SK-N-SH treated with all-trans-retinoic acid at 6 μM for 48 hours (cell line): Measurements from ENCODE around the gene ODAD3.

Experiments used
- ATAC-seq: fragments of 200-7000 bp; cut with Tn5 transposase; 3 replicates; pipeline ENCODE4 v1.9.1; 2020; ENCODE audit warnings: mild to moderate bottlenecking, moderate library complexity
- ARNTL ChIP-seq: fragments of 450-650 bp; formaldehyde crosslinking; IDR thresholded peaks from 2 replicates; pipeline ENCODE4 v1.5.0; 2020; ENCODE audit warnings: low read depth, mild to moderate bottlenecking, moderate library complexity, borderline replicate concordance
- BACH2 ChIP-seq: fragments of 250-450 bp; sonication (Bioruptor Pico); IDR thresholded peaks from 2 replicates; pipeline ENCODE4 v1.9.0; 2021; ENCODE audit warnings: mild to moderate bottlenecking, borderline replicate concordance
- ESRRG ChIP-seq: fragments of 250-450 bp; sonication (Bioruptor Pico); IDR thresholded peaks from 2 replicates; pipeline ENCODE4 v1.6.1; 2021; ENCODE audit warnings: mild to moderate bottlenecking
- GLIS3 ChIP-seq: fragments of 250-450 bp; sonication (Bioruptor Pico); IDR thresholded peaks from 2 replicates; pipeline ENCODE4 v1.5.0; 2020; ENCODE audit warnings: mild to moderate bottlenecking, moderate library complexity
- ISL1 ChIP-seq: fragments of 250-450 bp; sonication (Bioruptor Pico); IDR thresholded peaks from 2 replicates; pipeline ENCODE4 v2.1.2; 2022; ENCODE audit warnings: mild to moderate bottlenecking, moderate library complexity
- OSR1 ChIP-seq: fragments of 250-450 bp; sonication (Bioruptor Pico); IDR thresholded peaks from 2 replicates; pipeline ENCODE4 v1.8.0; 2022; ENCODE audit warnings: moderate library complexity, mild to moderate bottlenecking, inconsistent platforms
- PATZ1 ChIP-seq: fragments of 250-450 bp; sonication (Bioruptor Pico); IDR thresholded peaks from 2 replicates; pipeline ENCODE4 v1.8.0; 2020; ENCODE audit warnings: mild to moderate bottlenecking, moderate library complexity, borderline replicate concordance
- PPARA ChIP-seq: fragments of 250-450 bp; sonication (Bioruptor Pico); IDR thresholded peaks from 2 replicates; pipeline ENCODE4 v1.5.0; 2020; ENCODE audit warnings: mild to moderate bottlenecking, borderline replicate concordance
- RARB ChIP-seq: fragments of 250-450 bp; sonication (Bioruptor Pico); IDR thresholded peaks from 2 replicates; pipeline ENCODE4 v1.8.0; 2021; ENCODE audit warnings: mild to moderate bottlenecking, moderate library complexity
- SNAI2 ChIP-seq: fragments of 250-450 bp; sonication (Bioruptor Pico); IDR thresholded peaks from 2 replicates; pipeline ENCODE4 v1.5.0; 2020; ENCODE audit warnings: mild to moderate bottlenecking, moderate library complexity
- TCF4 ChIP-seq: fragments of 250-450 bp; sonication (Bioruptor Pico); IDR thresholded peaks from 2 replicates; pipeline ENCODE4 v1.8.0; 2021; ENCODE audit warnings: mild to moderate bottlenecking, moderate library complexity, borderline replicate concordance
- TOX ChIP-seq: fragments of 250-450 bp; sonication (Bioruptor Pico); IDR thresholded peaks from 2 replicates; pipeline ENCODE4 v1.8.0; 2021; ENCODE audit warnings: mild to moderate bottlenecking, moderate library complexity, borderline replicate concordance
- TSHZ2 ChIP-seq: fragments of 250-450 bp; sonication (Bioruptor Pico); IDR thresholded peaks from 2 replicates; pipeline ENCODE4 v1.5.0; 2020; ENCODE audit warnings: mild to moderate bottlenecking, moderate library complexity
- ZC3H10 ChIP-seq: fragments of 250-450 bp; sonication (Bioruptor Pico); IDR thresholded peaks from 2 replicates; pipeline ENCODE4 v1.5.1; 2021; ENCODE audit warnings: mild to moderate bottlenecking, moderate library complexity
- ZFP3 ChIP-seq: fragments of 250-450 bp; sonication (Bioruptor Pico); IDR thresholded peaks from 2 replicates; pipeline ENCODE4 v1.5.0; 2020; ENCODE audit warnings: mild to moderate bottlenecking, moderate library complexity
- ZFP30 ChIP-seq: fragments of 450-650 bp; formaldehyde crosslinking; IDR thresholded peaks from 2 replicates; pipeline ENCODE4 v1.5.0; 2022; ENCODE audit warnings: mild to moderate bottlenecking, moderate library complexity
- ZNF565 ChIP-seq: fragments of 450-650 bp; formaldehyde crosslinking; conservative IDR thresholded peaks from 2 replicates; pipeline ENCODE4 v1.5.0; 2020; ENCODE audit warnings: low read depth, mild to moderate bottlenecking, moderate library complexity
- ZNF70 ChIP-seq: fragments of 450-650 bp; formaldehyde crosslinking; IDR thresholded peaks from 2 replicates; pipeline ENCODE4 v1.5.0; 2020; ENCODE audit warnings: mild to moderate bottlenecking, moderate library complexity
- ZNF8 ChIP-seq: fragments of 450-650 bp; formaldehyde crosslinking; IDR thresholded peaks from 2 replicates; pipeline ENCODE4 v1.5.0; 2020; ENCODE audit warnings: mild to moderate bottlenecking, moderate library complexity
- TF ChIP-seq, protein P1 (sequence below): fragments of 250-450 bp; sonication (Bioruptor Pico); IDR thresholded peaks from 2 replicates; pipeline ENCODE4 v1.8.0; 2021; ENCODE audit warnings: low read depth, mild to moderate bottlenecking, moderate library complexity, borderline replicate concordance
- TF ChIP-seq, protein P2 (sequence below): fragments of 250-450 bp; sonication (Bioruptor Pico); IDR thresholded peaks from 2 replicates; pipeline ENCODE4 v1.5.1; 2020; ENCODE audit warnings: low read depth, mild to moderate bottlenecking, moderate library complexity
- TF ChIP-seq, protein P3 (sequence below): fragments of 250-450 bp; sonication (Bioruptor Pico); IDR thresholded peaks from 2 replicates; pipeline ENCODE4 v1.5.1; 2021; ENCODE audit warnings: mild to moderate bottlenecking, moderate library complexity

The ODAD3 gene

DNA sequence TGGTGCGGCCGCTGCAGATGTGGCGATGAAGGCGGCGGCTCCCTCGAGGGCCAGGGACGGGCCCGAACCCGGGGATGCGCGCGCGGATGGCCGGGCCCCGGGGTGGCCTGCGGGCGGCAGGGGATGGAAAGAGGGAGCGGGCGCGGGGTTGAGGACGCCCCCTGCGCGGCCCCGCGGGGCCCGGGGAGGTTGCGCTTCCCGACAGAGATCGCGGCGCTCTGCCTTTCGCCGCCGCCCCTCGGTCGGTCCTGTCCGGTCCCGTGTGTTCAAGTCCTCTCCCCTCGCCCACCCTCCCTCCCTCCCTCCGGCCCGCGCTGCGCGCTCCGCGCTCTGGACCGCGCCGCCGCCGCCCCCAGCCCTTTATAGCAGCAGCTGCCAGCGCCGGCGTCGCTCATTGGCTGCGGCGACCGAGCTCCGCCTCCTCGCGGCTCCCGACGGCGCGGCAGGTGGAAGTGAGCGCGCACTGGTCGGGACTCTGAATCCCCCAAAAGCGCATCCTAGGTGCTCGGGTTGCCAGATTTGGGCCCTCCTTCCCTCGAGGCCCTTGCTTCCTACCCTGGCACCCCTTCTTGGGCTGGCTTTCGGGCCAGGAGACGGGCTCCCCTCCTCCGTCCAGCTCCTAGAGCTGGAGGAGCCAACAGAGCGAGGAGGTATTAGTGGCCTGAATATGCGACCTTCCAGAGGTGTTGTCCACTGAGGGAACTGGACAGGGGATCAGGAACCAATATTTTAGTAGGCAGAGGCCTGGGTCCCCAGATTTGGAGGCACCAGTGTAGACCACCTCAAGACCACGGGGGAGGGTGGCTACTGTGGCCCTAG lies 46.0 kb upstream of the ODAD3 start, which contains the start of gene ELAVL3:
Gene ELAVL3, minus strand, starts transcription at position 332 of the 819 bp plus-strand sequence. CDS start 438 bp downstream, outside the sequence.
- peak; percentile 5; the same call in 1 of the 3 replicates for ATAC-seq
- TF ChIP-seq PPARA (CRISPR knock-in tag) = no peak
- no peak for TF ChIP-seq OSR1 (CRISPR knock-in tag)
- TF ChIP-seq ZNF70 (CRISPR knock-in tag) = no peak
- TF ChIP-seq PATZ1 (CRISPR knock-in tag) = no peak
- TF ChIP-seq BACH2 = no peak
- TF ChIP-seq, protein P1, sequence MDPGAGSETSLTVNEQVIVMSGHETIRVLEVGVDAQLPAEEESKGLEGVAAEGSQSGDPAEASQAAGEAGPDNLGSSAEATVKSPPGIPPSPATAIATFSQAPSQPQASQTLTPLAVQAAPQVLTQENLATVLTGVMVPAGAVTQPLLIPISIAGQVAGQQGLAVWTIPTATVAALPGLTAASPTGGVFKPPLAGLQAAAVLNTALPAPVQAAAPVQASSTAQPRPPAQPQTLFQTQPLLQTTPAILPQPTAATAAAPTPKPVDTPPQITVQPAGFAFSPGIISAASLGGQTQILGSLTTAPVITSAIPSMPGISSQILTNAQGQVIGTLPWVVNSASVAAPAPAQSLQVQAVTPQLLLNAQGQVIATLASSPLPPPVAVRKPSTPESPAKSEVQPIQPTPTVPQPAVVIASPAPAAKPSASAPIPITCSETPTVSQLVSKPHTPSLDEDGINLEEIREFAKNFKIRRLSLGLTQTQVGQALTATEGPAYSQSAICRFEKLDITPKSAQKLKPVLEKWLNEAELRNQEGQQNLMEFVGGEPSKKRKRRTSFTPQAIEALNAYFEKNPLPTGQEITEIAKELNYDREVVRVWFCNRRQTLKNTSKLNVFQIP (CRISPR knock-in tag) = no peak
- TF ChIP-seq ISL1 (CRISPR knock-in tag) = no peak
- no peak for TF ChIP-seq RARB
- TF ChIP-seq ZNF565 (CRISPR knock-in tag) = no peak
- no peak for TF ChIP-seq TOX
- no peak for TF ChIP-seq ZFP3 (CRISPR knock-in tag)
- TF ChIP-seq TSHZ2 (CRISPR knock-in tag) = no peak
- no peak for TF ChIP-seq GLIS3 (CRISPR knock-in tag)
- no peak for TF ChIP-seq ZC3H10 (CRISPR knock-in tag)
- no peak for TF ChIP-seq ZFP30 (CRISPR knock-in tag)
- TF ChIP-seq SNAI2 (CRISPR knock-in tag) = no peak
- no peak for TF ChIP-seq TCF4

GRCh38 chr19:11479898-11480714 lies 45.2 kb upstream of the ODAD3 start:
- no peak for TF ChIP-seq ESRRG (CRISPR knock-in tag)
- no peak for TF ChIP-seq ARNTL (CRISPR knock-in tag)
- TF ChIP-seq BACH2 = no peak
- TF ChIP-seq ZFP30 (CRISPR knock-in tag) = no peak
- no peak for TF ChIP-seq ZNF565 (CRISPR knock-in tag)
- TF ChIP-seq, protein P2, sequence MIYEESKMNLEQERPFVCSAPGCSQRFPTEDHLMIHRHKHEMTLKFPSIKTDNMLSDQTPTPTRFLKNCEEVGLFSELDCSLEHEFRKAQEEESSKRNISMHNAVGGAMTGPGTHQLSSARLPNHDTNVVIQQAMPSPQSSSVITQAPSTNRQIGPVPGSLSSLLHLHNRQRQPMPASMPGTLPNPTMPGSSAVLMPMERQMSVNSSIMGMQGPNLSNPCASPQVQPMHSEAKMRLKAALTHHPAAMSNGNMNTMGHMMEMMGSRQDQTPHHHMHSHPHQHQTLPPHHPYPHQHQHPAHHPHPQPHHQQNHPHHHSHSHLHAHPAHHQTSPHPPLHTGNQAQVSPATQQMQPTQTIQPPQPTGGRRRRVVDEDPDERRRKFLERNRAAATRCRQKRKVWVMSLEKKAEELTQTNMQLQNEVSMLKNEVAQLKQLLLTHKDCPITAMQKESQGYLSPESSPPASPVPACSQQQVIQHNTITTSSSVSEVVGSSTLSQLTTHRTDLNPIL (CRISPR knock-in tag) = no peak
- no peak for TF ChIP-seq ZNF8 (CRISPR knock-in tag)
- TF ChIP-seq ZNF70 (CRISPR knock-in tag) = no peak
- no peak for TF ChIP-seq GLIS3 (CRISPR knock-in tag)
- TF ChIP-seq TSHZ2 (CRISPR knock-in tag) = no peak
- no peak for TF ChIP-seq TOX
- TF ChIP-seq PATZ1 (CRISPR knock-in tag) = no peak
- TF ChIP-seq RARB = no peak
- TF ChIP-seq TCF4 = no peak
- TF ChIP-seq, protein P3, sequence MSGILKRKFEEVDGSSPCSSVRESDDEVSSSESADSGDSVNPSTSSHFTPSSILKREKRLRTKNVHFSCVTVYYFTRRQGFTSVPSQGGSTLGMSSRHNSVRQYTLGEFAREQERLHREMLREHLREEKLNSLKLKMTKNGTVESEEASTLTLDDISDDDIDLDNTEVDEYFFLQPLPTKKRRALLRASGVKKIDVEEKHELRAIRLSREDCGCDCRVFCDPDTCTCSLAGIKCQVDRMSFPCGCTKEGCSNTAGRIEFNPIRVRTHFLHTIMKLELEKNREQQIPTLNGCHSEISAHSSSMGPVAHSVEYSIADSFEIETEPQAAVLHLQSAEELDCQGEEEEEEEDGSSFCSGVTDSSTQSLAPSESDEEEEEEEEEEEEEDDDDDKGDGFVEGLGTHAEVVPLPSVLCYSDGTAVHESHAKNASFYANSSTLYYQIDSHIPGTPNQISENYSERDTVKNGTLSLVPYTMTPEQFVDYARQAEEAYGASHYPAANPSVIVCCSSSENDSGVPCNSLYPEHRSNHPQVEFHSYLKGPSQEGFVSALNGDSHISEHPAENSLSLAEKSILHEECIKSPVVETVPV (CRISPR knock-in tag) = no peak
- no peak for TF ChIP-seq ZFP3 (CRISPR knock-in tag)
- no peak for ATAC-seq
